WTC11 (cell line): ENCODE data around the gene OSGEP. TPM values are rescaled to one million over a fixed set of nuclear protein-coding genes. Genes with fewer than 3 reads are reported as not detected.

Experiments used
- ATAC-seq: fragments of 200-7000 bp; cut with Tn5 transposase; 2 replicates; pipeline ENCODE4 v1.10.0; 2021; ENCODE audit warnings: mild to moderate bottlenecking, moderate library complexity
- CTCF ChIA-PET: fragments of 300-600 bp; sonication (Branson Sonifier 250); formaldehyde crosslinking; loops from one replicate; lab custom pipeline; 2021; ENCODE audit warnings: antibody characterized with exemption; lab: Charles Lee
- POLR2A ChIA-PET: fragments of 350-600 bp; sonication (Branson Sonifier 250); formaldehyde crosslinking; loops from one replicate; lab custom pipeline; 2021; ENCODE audit warnings: antibody characterized with exemption; lab: Charles Lee
- DNase-seq: peaks from one replicate; pipeline ENCODE4 v3.0.0; 2021; ENCODE audit warnings: low spot score
- H3K27ac Mint-ChIP-seq: 2 replicates; pipeline ENCODE4 v1.8.0; 2021; ENCODE audit warnings: mixed read lengths
- H3K27me3 Mint-ChIP-seq: 2 replicates; pipeline ENCODE4 v1.8.0; 2021; ENCODE audit warnings: low read depth, mild to moderate bottlenecking, moderate library complexity, mixed read lengths
- H3K36me3 Mint-ChIP-seq: 2 replicates; pipeline ENCODE4 v1.8.0; 2021; ENCODE audit warnings: mixed read lengths
- H3K4me1 Mint-ChIP-seq: 2 replicates; pipeline ENCODE4 v1.8.0; 2022; ENCODE audit warnings: mixed read lengths
- H3K4me3 Mint-ChIP-seq: 2 replicates; pipeline ENCODE4 v1.8.0; 2021; ENCODE audit warnings: mild to moderate bottlenecking, moderate library complexity, mixed read lengths
- H3K9me3 Mint-ChIP-seq: 2 replicates; pipeline ENCODE4 v1.8.0; 2021; ENCODE audit warnings: mixed read lengths
- CREM ChIP-seq: sonication (generic); formaldehyde crosslinking; IDR thresholded peaks from 2 replicates; pipeline ENCODE4 v1.8.1; 2022; ENCODE audit warnings: mild to moderate bottlenecking, missing genetic modification reagents, moderate library complexity
- ELF4 ChIP-seq: sonication (generic); formaldehyde crosslinking; IDR thresholded peaks from 2 replicates; pipeline ENCODE4 v1.8.1; 2022; ENCODE audit warnings: low read depth, mild to moderate bottlenecking, moderate library complexity, missing genetic modification reagents
- ETV6 ChIP-seq: sonication (generic); formaldehyde crosslinking; IDR thresholded peaks from 2 replicates; pipeline ENCODE4 v1.8.1; 2022; ENCODE audit warnings: mild to moderate bottlenecking, missing genetic modification reagents
- FOXJ3 ChIP-seq: sonication (generic); formaldehyde crosslinking; IDR thresholded peaks from 2 replicates; pipeline ENCODE4 v1.9.0; 2021; ENCODE audit warnings: missing genetic modification reagents, mild to moderate bottlenecking, borderline replicate concordance
- GABPB1 ChIP-seq: sonication (generic); formaldehyde crosslinking; IDR thresholded peaks from 2 replicates; pipeline ENCODE4 v1.8.1; 2023; ENCODE audit warnings: mild to moderate bottlenecking, missing genetic modification reagents
- KAT7 ChIP-seq: sonication (generic); formaldehyde crosslinking; IDR thresholded peaks from 2 replicates; pipeline ENCODE4 v1.8.1; 2023; ENCODE audit warnings: missing genetic modification reagents, mild to moderate bottlenecking, borderline replicate concordance
- MXD4 ChIP-seq: fragments of 250-450 bp; sonication (Bioruptor Pico); IDR thresholded peaks from 2 replicates; pipeline ENCODE4 v1.8.0; 2021; ENCODE audit warnings: mild to moderate bottlenecking, moderate library complexity, borderline replicate concordance
- TP53 ChIP-seq: sonication (generic); formaldehyde crosslinking; IDR thresholded peaks from 2 replicates; pipeline ENCODE4 v1.8.1; 2023; ENCODE audit warnings: mild to moderate bottlenecking, missing genetic modification reagents
- ZNF138 ChIP-seq: sonication (generic); formaldehyde crosslinking; conservative IDR thresholded peaks from 2 replicates; pipeline ENCODE4 v1.8.1; 2022; ENCODE audit warnings: mild to moderate bottlenecking, moderate library complexity, missing genetic modification reagents
- total RNA-seq: library from RNA; stranded (reverse); gene quantifications from 3 replicates; pipeline ENCODE4 v1.2.3, GENCODE V29; 2021
- TF ChIP-seq, protein P1 (sequence below): sonication (generic); formaldehyde crosslinking; IDR thresholded peaks from 2 replicates; pipeline ENCODE4 v1.8.0; 2022; ENCODE audit warnings: mild to moderate bottlenecking, missing genetic modification reagents
- TF ChIP-seq, protein P2 (sequence below): sonication (generic); formaldehyde crosslinking; IDR thresholded peaks from 2 replicates; pipeline ENCODE4 v1.8.0; 2023; ENCODE audit warnings: missing genetic modification reagents, mild to moderate bottlenecking, borderline replicate concordance
- TF ChIP-seq, protein P3 (sequence below): sonication (generic); formaldehyde crosslinking; IDR thresholded peaks from 2 replicates; pipeline ENCODE4 v1.8.0; 2022; ENCODE audit warnings: mild to moderate bottlenecking, missing genetic modification reagents
- TF ChIP-seq, protein P4 (sequence below): sonication (generic); formaldehyde crosslinking; IDR thresholded peaks from 2 replicates; pipeline ENCODE4 v1.8.0; 2022; ENCODE audit warnings: mild to moderate bottlenecking, missing genetic modification reagents
- TF ChIP-seq, protein P5 (sequence below): fragments of 250-450 bp; sonication (Bioruptor Pico); IDR thresholded peaks from 2 replicates; pipeline ENCODE4 v1.9.0; 2021; ENCODE audit warnings: mild to moderate bottlenecking
- TF ChIP-seq, protein P6 (sequence below): sonication (generic); formaldehyde crosslinking; IDR thresholded peaks from 2 replicates; pipeline ENCODE4 v1.8.0; 2023; ENCODE audit warnings: missing genetic modification reagents
- TF ChIP-seq, protein P7 (sequence below): sonication (generic); formaldehyde crosslinking; IDR thresholded peaks from 2 replicates; pipeline ENCODE4 v1.8.0; 2022; ENCODE audit warnings: mild to moderate bottlenecking, missing genetic modification reagents
- TF ChIP-seq, protein P8 (sequence below): sonication (generic); formaldehyde crosslinking; conservative IDR thresholded peaks from 2 replicates; pipeline ENCODE4 v1.8.1; 2022; ENCODE audit warnings: mild to moderate bottlenecking, missing genetic modification reagents
- TF ChIP-seq, protein P9 (sequence below): sonication (generic); formaldehyde crosslinking; IDR thresholded peaks from 2 replicates; pipeline ENCODE4 v1.8.1; 2023; ENCODE audit warnings: mild to moderate bottlenecking, missing genetic modification reagents, moderate library complexity
- TF ChIP-seq, protein P10 (sequence below): sonication (generic); formaldehyde crosslinking; IDR thresholded peaks from 2 replicates; pipeline ENCODE4 v1.8.0; 2022; ENCODE audit warnings: missing genetic modification reagents

OSGEP gene
- total RNA-seq, 1 experiment from 2014 or later: 40.0 TPM

DNA sequence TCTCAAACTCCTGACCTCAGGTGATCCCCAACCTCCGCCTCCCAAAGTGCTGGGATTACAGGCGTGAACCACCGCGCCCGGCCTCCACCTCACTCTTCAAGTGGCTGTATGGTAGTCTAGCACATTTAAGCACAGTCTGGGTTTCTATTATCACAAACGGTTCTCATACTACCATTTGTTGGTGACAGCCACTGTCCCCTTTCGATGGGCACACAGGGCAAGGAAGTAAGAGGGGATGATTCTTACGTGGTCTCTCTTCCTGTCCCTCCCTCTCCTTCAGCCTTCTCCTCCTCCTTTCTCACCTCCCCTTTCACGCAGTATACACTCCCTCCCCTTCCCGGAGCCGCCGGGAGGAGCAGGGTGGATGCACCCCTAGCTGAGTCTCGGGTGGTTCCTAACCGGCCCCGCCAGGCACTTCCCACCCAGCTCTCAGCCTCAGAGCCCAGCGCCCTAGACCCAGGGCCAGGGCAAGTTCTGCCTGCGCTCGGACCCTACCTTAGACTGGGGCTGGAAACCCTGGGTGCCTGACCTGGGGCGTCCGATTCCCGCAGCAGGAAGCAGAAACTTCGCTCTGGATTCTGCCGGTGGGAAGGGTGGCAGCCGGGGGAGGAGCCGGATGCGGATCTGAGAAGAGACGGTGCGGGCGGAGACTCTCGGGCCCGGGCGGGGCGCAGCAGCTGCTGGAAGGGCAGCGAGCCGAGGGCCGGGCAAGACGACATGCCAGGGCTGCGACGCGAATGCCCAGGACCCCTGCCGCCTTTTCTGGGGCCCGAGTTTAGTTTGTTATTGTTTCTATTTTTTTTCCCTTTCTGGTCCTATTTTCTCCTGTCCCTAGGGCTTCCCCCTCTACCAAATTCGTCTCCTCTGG is 41.5 kb downstream of the OSGEP start, which contains the start of gene TEP1:
Gene TEP1 (minus strand): TSS at position 626 of the 868 bp plus-strand sequence. CDS start 5,062 bp downstream, outside the sequence.
- ChIA-PET CTCF (interaction anchor here (0.5 to 2.2 kb wide), 7 partner anchors 17 to 241 kb away, joined by 3 to 9 read pairs (median 4); partner anchors contain the start of genes APEX1, OSGEP and PARP2), POLR2A (interaction anchor here (0.6 to 1.8 kb wide), 4 partner anchors 41 to 128 kb away, joined by 3 to 23 read pairs (median 3); partner anchors contain the start of genes APEX1, OSGEP, PARP2 and PIP4P1)
- ATAC-seq (peak; percentile 84), DNase-seq (peak; percentile 80)
- Mint-ChIP-seq H3K36me3 (peaks cover under 1% of the 10 kb centered on the region; the same call in 1 of the 2 replicates), H3K27ac (peak within 1 kb of the TSS; percentile 95), H3K4me3 (peak within 1 kb of the TSS; percentile 87), H3K4me1 (peaks cover 16% of the 10 kb centered on the region), H3K9me3 (no peaks in the 10 kb centered on the region), H3K27me3 (no peaks in the 10 kb centered on the region)
- TF ChIP-seq, protein P1, sequence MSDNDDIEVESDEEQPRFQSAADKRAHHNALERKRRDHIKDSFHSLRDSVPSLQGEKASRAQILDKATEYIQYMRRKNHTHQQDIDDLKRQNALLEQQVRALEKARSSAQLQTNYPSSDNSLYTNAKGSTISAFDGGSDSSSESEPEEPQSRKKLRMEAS: peak; percentile 59; the same call in 1 of the 2 replicates
- TF ChIP-seq MXD4 (CRISPR knock-in tag) (no peak), KAT7 (CRISPR knock-in tag) (0 out of 2 replicates have a peak, but pooled peaks have one; percentile 37), GABPB1 (0 out of 2 replicates have a peak, but pooled peaks have one; percentile 26), ELF4 (CRISPR knock-in tag) (no peak), ZNF138 (CRISPR knock-in tag) (no peak), FOXJ3 (CRISPR knock-in tag) (no peak), TP53 (CRISPR knock-in tag) (no peak), CREM (no peak), ETV6 (peak; percentile 82)
- TF ChIP-seq, protein P2, sequence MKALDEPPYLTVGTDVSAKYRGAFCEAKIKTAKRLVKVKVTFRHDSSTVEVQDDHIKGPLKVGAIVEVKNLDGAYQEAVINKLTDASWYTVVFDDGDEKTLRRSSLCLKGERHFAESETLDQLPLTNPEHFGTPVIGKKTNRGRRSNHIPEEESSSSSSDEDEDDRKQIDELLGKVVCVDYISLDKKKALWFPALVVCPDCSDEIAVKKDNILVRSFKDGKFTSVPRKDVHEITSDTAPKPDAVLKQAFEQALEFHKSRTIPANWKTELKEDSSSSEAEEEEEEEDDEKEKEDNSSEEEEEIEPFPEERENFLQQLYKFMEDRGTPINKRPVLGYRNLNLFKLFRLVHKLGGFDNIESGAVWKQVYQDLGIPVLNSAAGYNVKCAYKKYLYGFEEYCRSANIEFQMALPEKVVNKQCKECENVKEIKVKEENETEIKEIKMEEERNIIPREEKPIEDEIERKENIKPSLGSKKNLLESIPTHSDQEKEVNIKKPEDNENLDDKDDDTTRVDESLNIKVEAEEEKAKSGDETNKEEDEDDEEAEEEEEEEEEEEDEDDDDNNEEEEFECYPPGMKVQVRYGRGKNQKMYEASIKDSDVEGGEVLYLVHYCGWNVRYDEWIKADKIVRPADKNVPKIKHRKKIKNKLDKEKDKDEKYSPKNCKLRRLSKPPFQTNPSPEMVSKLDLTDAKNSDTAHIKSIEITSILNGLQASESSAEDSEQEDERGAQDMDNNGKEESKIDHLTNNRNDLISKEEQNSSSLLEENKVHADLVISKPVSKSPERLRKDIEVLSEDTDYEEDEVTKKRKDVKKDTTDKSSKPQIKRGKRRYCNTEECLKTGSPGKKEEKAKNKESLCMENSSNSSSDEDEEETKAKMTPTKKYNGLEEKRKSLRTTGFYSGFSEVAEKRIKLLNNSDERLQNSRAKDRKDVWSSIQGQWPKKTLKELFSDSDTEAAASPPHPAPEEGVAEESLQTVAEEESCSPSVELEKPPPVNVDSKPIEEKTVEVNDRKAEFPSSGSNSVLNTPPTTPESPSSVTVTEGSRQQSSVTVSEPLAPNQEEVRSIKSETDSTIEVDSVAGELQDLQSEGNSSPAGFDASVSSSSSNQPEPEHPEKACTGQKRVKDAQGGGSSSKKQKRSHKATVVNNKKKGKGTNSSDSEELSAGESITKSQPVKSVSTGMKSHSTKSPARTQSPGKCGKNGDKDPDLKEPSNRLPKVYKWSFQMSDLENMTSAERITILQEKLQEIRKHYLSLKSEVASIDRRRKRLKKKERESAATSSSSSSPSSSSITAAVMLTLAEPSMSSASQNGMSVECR (CRISPR knock-in tag): peak; percentile 79; the same call in 1 of the 2 replicates
- TF ChIP-seq, protein P3, sequence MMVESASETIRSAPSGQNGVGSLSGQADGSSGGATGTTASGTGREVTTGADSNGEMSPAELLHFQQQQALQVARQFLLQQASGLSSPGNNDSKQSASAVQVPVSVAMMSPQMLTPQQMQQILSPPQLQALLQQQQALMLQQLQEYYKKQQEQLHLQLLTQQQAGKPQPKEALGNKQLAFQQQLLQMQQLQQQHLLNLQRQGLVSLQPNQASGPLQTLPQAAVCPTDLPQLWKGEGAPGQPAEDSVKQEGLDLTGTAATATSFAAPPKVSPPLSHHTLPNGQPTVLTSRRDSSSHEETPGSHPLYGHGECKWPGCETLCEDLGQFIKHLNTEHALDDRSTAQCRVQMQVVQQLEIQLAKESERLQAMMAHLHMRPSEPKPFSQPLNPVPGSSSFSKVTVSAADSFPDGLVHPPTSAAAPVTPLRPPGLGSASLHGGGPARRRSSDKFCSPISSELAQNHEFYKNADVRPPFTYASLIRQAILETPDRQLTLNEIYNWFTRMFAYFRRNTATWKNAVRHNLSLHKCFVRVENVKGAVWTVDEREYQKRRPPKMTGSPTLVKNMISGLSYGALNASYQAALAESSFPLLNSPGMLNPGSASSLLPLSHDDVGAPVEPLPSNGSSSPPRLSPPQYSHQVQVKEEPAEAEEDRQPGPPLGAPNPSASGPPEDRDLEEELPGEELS (CRISPR knock-in tag): peak; percentile 72; the same call in 1 of the 2 replicates
- TF ChIP-seq, protein P4, sequence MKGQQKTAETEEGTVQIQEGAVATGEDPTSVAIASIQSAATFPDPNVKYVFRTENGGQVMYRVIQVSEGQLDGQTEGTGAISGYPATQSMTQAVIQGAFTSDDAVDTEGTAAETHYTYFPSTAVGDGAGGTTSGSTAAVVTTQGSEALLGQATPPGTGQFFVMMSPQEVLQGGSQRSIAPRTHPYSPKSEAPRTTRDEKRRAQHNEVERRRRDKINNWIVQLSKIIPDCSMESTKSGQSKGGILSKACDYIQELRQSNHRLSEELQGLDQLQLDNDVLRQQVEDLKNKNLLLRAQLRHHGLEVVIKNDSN (CRISPR knock-in tag): peak; percentile 10; the same call in 1 of the 2 replicates
- TF ChIP-seq, protein P5, sequence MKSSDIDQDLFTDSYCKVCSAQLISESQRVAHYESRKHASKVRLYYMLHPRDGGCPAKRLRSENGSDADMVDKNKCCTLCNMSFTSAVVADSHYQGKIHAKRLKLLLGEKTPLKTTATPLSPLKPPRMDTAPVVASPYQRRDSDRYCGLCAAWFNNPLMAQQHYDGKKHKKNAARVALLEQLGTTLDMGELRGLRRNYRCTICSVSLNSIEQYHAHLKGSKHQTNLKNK: no peak
- TF ChIP-seq, protein P6, sequence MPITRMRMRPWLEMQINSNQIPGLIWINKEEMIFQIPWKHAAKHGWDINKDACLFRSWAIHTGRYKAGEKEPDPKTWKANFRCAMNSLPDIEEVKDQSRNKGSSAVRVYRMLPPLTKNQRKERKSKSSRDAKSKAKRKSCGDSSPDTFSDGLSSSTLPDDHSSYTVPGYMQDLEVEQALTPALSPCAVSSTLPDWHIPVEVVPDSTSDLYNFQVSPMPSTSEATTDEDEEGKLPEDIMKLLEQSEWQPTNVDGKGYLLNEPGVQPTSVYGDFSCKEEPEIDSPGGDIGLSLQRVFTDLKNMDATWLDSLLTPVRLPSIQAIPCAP (CRISPR knock-in tag): no peak
- TF ChIP-seq, protein P7, sequence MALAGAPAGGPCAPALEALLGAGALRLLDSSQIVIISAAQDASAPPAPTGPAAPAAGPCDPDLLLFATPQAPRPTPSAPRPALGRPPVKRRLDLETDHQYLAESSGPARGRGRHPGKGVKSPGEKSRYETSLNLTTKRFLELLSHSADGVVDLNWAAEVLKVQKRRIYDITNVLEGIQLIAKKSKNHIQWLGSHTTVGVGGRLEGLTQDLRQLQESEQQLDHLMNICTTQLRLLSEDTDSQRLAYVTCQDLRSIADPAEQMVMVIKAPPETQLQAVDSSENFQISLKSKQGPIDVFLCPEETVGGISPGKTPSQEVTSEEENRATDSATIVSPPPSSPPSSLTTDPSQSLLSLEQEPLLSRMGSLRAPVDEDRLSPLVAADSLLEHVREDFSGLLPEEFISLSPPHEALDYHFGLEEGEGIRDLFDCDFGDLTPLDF (CRISPR knock-in tag): no peak
- TF ChIP-seq, protein P8, sequence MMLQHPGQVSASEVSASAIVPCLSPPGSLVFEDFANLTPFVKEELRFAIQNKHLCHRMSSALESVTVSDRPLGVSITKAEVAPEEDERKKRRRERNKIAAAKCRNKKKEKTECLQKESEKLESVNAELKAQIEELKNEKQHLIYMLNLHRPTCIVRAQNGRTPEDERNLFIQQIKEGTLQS (CRISPR knock-in tag): no peak
- TF ChIP-seq, protein P9, sequence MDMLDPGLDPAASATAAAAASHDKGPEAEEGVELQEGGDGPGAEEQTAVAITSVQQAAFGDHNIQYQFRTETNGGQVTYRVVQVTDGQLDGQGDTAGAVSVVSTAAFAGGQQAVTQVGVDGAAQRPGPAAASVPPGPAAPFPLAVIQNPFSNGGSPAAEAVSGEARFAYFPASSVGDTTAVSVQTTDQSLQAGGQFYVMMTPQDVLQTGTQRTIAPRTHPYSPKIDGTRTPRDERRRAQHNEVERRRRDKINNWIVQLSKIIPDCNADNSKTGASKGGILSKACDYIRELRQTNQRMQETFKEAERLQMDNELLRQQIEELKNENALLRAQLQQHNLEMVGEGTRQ (CRISPR knock-in tag): 0 out of 2 replicates have a peak, but pooled peaks have one; percentile 20
- TF ChIP-seq, protein P10, sequence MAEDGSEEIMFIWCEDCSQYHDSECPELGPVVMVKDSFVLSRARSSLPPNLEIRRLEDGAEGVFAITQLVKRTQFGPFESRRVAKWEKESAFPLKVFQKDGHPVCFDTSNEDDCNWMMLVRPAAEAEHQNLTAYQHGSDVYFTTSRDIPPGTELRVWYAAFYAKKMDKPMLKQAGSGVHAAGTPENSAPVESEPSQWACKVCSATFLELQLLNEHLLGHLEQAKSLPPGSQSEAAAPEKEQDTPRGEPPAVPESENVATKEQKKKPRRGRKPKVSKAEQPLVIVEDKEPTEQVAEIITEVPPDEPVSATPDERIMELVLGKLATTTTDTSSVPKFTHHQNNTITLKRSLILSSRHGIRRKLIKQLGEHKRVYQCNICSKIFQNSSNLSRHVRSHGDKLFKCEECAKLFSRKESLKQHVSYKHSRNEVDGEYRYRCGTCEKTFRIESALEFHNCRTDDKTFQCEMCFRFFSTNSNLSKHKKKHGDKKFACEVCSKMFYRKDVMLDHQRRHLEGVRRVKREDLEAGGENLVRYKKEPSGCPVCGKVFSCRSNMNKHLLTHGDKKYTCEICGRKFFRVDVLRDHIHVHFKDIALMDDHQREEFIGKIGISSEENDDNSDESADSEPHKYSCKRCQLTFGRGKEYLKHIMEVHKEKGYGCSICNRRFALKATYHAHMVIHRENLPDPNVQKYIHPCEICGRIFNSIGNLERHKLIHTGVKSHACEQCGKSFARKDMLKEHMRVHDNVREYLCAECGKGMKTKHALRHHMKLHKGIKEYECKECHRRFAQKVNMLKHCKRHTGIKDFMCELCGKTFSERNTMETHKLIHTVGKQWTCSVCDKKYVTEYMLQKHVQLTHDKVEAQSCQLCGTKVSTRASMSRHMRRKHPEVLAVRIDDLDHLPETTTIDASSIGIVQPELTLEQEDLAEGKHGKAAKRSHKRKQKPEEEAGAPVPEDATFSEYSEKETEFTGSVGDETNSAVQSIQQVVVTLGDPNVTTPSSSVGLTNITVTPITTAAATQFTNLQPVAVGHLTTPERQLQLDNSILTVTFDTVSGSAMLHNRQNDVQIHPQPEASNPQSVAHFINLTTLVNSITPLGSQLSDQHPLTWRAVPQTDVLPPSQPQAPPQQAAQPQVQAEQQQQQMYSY (CRISPR knock-in tag): peak; percentile 44; the same call in 1 of the 2 replicates
